Measurements from ENCODE around the gene TXNRD1.

DNA sequence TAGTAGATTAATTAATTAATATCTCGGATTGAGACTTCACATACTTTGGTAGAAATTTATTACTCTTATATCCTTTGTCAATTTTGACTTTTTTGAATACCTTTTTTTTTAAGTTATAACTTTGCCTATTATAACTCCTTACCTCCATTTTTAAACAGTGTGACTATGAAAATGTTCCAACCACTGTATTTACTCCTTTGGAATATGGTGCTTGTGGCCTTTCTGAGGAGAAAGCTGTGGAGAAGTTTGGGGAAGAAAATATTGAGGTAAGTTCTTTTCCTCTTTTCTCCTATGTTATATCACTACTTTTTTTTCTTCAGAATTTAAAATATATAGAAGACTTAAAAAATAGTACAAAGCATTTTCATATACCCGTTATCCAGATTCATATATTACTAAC lies 115.8 kb downstream of the TXNRD1 start:
- no peak for TF ChIP-seq EZH2phosphoT487 (IDR thresholded peaks at IDR 0.05; ENCODE audit: low read depth)
- TF ChIP-seq, protein P1, sequence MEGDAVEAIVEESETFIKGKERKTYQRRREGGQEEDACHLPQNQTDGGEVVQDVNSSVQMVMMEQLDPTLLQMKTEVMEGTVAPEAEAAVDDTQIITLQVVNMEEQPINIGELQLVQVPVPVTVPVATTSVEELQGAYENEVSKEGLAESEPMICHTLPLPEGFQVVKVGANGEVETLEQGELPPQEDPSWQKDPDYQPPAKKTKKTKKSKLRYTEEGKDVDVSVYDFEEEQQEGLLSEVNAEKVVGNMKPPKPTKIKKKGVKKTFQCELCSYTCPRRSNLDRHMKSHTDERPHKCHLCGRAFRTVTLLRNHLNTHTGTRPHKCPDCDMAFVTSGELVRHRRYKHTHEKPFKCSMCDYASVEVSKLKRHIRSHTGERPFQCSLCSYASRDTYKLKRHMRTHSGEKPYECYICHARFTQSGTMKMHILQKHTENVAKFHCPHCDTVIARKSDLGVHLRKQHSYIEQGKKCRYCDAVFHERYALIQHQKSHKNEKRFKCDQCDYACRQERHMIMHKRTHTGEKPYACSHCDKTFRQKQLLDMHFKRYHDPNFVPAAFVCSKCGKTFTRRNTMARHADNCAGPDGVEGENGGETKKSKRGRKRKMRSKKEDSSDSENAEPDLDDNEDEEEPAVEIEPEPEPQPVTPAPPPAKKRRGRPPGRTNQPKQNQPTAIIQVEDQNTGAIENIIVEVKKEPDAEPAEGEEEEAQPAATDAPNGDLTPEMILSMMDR (IDR thresholded peaks at IDR 0.05; ENCODE audit: low read depth, low read length) = no peak

Data from OCI-LY3 (cell line).